Measurements from ENCODE around the gene LCE1B. TPM values are rescaled to one million over a fixed set of nuclear protein-coding genes. Genes with fewer than 3 reads are reported as not detected.

Gene LCE1B
- total RNA-seq, 1 donor from 2014 or later, result not detected

- Mint-ChIP-seq H3K9me3 (ENCODE audit: low read depth) (peaks cover 69% of the 10 kb centered on the region), H3K4me3 (ENCODE audit: low read depth) (no peak overlapping the region), H3K4me1 (ENCODE audit: low read depth) (no peaks in the 10 kb centered on the region), H3K27me3 (no peaks in the 10 kb centered on the region), H3K36me3 (ENCODE audit: insufficient read depth) (peaks cover 1% of the 10 kb centered on the region), H3K27ac (no peak overlapping the region)
- TF ChIP-seq CTCF (IDR thresholded peaks at IDR 0.05; ENCODE audit: unreplicated experiment), result no peak
- no peak for DNase-seq (ENCODE audit: low spot score, unreplicated experiment)
Measured at GRCh38 chr1:152858062-152858461, 46.3 kb downstream of the LCE1B start.

GRCh38 chr1:152859696-152860095, 47.9 kb downstream of the LCE1B start, which contains the start of gene LCE7A:
Gene LCE7A, plus strand, starts transcription at chr1:152859996. Its CDS starts 702 bp downstream, at chr1:152860698.
- DNase-seq (ENCODE audit: low spot score, unreplicated experiment), result no peak
- Mint-ChIP-seq H3K36me3 (ENCODE audit: insufficient read depth) (peaks cover 1% of the 10 kb centered on the region), H3K27me3 (no peaks in the 10 kb centered on the region), H3K4me1 (ENCODE audit: low read depth) (no peaks in the 10 kb centered on the region), H3K4me3 (ENCODE audit: low read depth) (no peak within 1 kb of the TSS), H3K27ac (no peak within 1 kb of the TSS), H3K9me3 (ENCODE audit: low read depth) (peaks cover 58% of the 10 kb centered on the region)
- no peak for TF ChIP-seq CTCF (IDR thresholded peaks at IDR 0.05; ENCODE audit: unreplicated experiment)

- Mint-ChIP-seq H3K4me3 (ENCODE audit: low read depth) (no peak overlapping the region), H3K4me1 (ENCODE audit: low read depth) (no peaks in the 10 kb centered on the region), H3K27me3 (no peaks in the 10 kb centered on the region), H3K36me3 (ENCODE audit: insufficient read depth) (peaks cover 1% of the 10 kb centered on the region), H3K27ac (no peak overlapping the region), H3K9me3 (ENCODE audit: low read depth) (peaks cover 55% of the 10 kb centered on the region)
- no peak for TF ChIP-seq CTCF (IDR thresholded peaks at IDR 0.05; ENCODE audit: unreplicated experiment)
- no peak for DNase-seq (ENCODE audit: low spot score, unreplicated experiment)
Measured at GRCh38 chr1:152860129-152860528, 48.4 kb downstream of the LCE1B start.

- Mint-ChIP-seq H3K4me3 (ENCODE audit: low read depth) (no peak overlapping the region), H3K27me3 (no peaks in the 10 kb centered on the region), H3K36me3 (ENCODE audit: insufficient read depth) (peaks cover 1% of the 10 kb centered on the region), H3K4me1 (ENCODE audit: low read depth) (no peaks in the 10 kb centered on the region), H3K9me3 (ENCODE audit: low read depth) (peaks cover 49% of the 10 kb centered on the region), H3K27ac (no peak overlapping the region)
- no peak for TF ChIP-seq CTCF (IDR thresholded peaks at IDR 0.05; ENCODE audit: unreplicated experiment)
- DNase-seq (ENCODE audit: low spot score, unreplicated experiment), result no peak
Measured at GRCh38 chr1:152861374-152861773, 49.6 kb downstream of the LCE1B start.

Other genes starting within 250 kb of the LCE1B start
- not detected in 2 replicates for gene LCE3E, start 245.2 kb upstream of the LCE1B start, total RNA-seq
- gene LCE3D, start 231.5 kb upstream of the LCE1B start, total RNA-seq, result not detected in 2 replicates
- not detected in 2 replicates for gene LCE3C, start 211.7 kb upstream of the LCE1B start, total RNA-seq
- gene LCE3B, start 198.2 kb upstream of the LCE1B start, total RNA-seq, result not detected in 2 replicates
- not detected in 2 replicates for gene LCE3A, start 188.9 kb upstream of the LCE1B start, total RNA-seq
- gene LCE2D, start 148.6 kb upstream of the LCE1B start, total RNA-seq, result not detected in 2 replicates
- gene LCE2C, start 136.7 kb upstream of the LCE1B start, total RNA-seq, result not detected in 2 replicates
- not detected in 2 replicates for gene LCE2B, start 125.8 kb upstream of the LCE1B start, total RNA-seq
- not detected in 2 replicates for gene LCE2A, start 113.6 kb upstream of the LCE1B start, total RNA-seq
- not detected in 2 replicates for gene LCE4A, start 103.8 kb upstream of the LCE1B start, total RNA-seq
- not detected in 2 replicates for gene KPRP, start 53.9 kb upstream of the LCE1B start, total RNA-seq
- gene LCE1F, start 36.8 kb upstream of the LCE1B start, total RNA-seq, result not detected in 2 replicates
- not detected in 2 replicates for gene LCE1E, start 25.7 kb upstream of the LCE1B start, total RNA-seq
- not detected in 2 replicates for gene LCE1D, start 15.2 kb upstream of the LCE1B start, total RNA-seq
- not detected in 2 replicates for gene LCE1C, start 5.3 kb upstream of the LCE1B start, total RNA-seq
- not detected in 2 replicates for gene LCE1A, start 15.5 kb downstream of the LCE1B start, total RNA-seq
- not detected in 2 replicates for gene LCE6A, start 30.9 kb downstream of the LCE1B start, total RNA-seq
- gene LCE7A, start 48.0 kb downstream of the LCE1B start, total RNA-seq, result not detected in 2 replicates
- gene SMCP, start 66.4 kb downstream of the LCE1B start, total RNA-seq, result not detected in 2 replicates
- not detected in 2 replicates for gene IVL, start 96.6 kb downstream of the LCE1B start, total RNA-seq
- not detected in 2 replicates for gene SPRR5, start 135.2 kb downstream of the LCE1B start, total RNA-seq
- gene SPRR4, start 158.7 kb downstream of the LCE1B start, total RNA-seq, result not detected in 2 replicates
- not detected in 2 replicates for gene SPRR1A, start 172.1 kb downstream of the LCE1B start, total RNA-seq
- not detected in 2 replicates for gene SPRR3, start 189.8 kb downstream of the LCE1B start, total RNA-seq
- not detected in 2 replicates for gene SPRR1B, start 219.2 kb downstream of the LCE1B start, total RNA-seq
- not detected in 2 replicates for gene SPRR2D, start 229.1 kb downstream of the LCE1B start, total RNA-seq
- not detected in 2 replicates for gene SPRR2A, start 245.5 kb downstream of the LCE1B start, total RNA-seq

Data from progenitor cell of endocrine pancreas (in vitro differentiated cells).